Colonic mucosa (tissue), 4 donors: ENCODE data around the gene PIM3. TPM values are rescaled to one million over a fixed set of nuclear protein-coding genes. Genes with fewer than 3 reads are reported as not detected.
A peak's percentile ranks its signal among the peaks of the same experiment; 100 is the strongest.

Experiments
- DNase-seq: peaks from one replicate; pipeline ENCODE4 v3.0.0-alpha.2; 2020
- H3K27ac ChIP-seq: fragments of 200-600 bp; one replicate; pipeline ENCODE4 v1.8.0; 2021
- H3K27me3 ChIP-seq: fragments of 200-600 bp; one replicate; pipeline ENCODE4 v1.8.0; 2021
- H3K36me3 ChIP-seq: fragments of 200-600 bp; one replicate; pipeline ENCODE4 v1.8.0; 2021
- H3K4me1 ChIP-seq: fragments of 200-600 bp; one replicate; pipeline ENCODE4 v1.8.0; 2021; ENCODE audit warnings: mild to moderate bottlenecking
- H3K4me3 ChIP-seq: fragments of 200-600 bp; one replicate; pipeline ENCODE4 v1.8.0; 2021
- H3K9ac ChIP-seq, 2 donors: one replicate each; pipeline ENCODE4 v1.7.0; 2013; ENCODE audit warnings: control low read depth in 2 of 2, low read depth in 2 of 2, low read length in 2 of 2
- H3K9me3 ChIP-seq: fragments of 200-600 bp; one replicate; pipeline ENCODE4 v1.8.0; 2021
- intact Hi-C: fragments of 100-400 bp; cut with DNase I; formaldehyde crosslinking; loops from one replicate; pipeline ENCODE4 v1.14.1; 2022
- total RNA-seq, 2 donors: library from RNA; stranded (reverse); fragmentation: NEBNext Ultra II Directional in 1 of 2; extraction: Animal tissue kit (Norgen Biotek cat#: 25700) in 1 of 2; gene quantifications; one replicate each; pipeline ENCODE4 v1.2.1, GENCODE V29; 2021
- TF ChIP-seq, protein P1 (sequence below): fragments of 200-600 bp; IDR thresholded peaks from one replicate; pipeline ENCODE4 v1.8.0; 2022; ENCODE audit warnings: antibody characterized with exemption, mild to moderate bottlenecking
- donor health status: healthy.
- donor health status: DM: no; HTN: no; CAD: no.
- donor health status: DM: no; HTN: no; CAD: no.

PIM3 gene
- total RNA-seq, 2 donors from 2014 or later = 65.6 to 74.4 TPM

DNA sequence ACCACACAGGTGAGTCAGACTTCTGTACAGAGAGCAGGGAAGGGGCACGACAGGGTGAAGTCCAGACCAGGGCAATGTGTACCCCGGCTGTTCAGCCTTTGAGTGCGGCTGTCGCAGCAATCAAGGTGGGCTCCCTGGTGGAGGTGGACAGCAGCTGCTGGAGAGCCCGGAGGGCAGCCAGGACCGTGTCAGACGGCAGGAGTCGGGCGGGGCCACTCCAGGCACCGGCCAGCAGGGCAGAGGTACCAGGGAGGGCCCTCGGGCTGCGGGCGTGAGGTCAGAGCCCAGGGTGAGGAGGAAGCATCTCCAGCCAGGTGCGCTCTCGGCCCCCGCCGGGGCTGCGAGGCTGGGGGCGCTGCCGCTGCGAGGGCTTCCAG is 802 bp upstream of the PIM3 start:
- Histone ChIP-seq H3K36me3 (peaks cover 14% of the 10 kb centered on the region), H3K4me1 (peaks cover 18% of the 10 kb centered on the region), H3K27ac (peak overlapping the region; percentile 96), H3K4me3 (peak overlapping the region; percentile 62), H3K9ac (peak overlapping the region; percentile 94 to 95), H3K27me3 (no peaks in the 10 kb centered on the region), H3K9me3 (no peaks in the 10 kb centered on the region)
- intact Hi-C loops = no loop called here
- TF ChIP-seq, protein P1, sequence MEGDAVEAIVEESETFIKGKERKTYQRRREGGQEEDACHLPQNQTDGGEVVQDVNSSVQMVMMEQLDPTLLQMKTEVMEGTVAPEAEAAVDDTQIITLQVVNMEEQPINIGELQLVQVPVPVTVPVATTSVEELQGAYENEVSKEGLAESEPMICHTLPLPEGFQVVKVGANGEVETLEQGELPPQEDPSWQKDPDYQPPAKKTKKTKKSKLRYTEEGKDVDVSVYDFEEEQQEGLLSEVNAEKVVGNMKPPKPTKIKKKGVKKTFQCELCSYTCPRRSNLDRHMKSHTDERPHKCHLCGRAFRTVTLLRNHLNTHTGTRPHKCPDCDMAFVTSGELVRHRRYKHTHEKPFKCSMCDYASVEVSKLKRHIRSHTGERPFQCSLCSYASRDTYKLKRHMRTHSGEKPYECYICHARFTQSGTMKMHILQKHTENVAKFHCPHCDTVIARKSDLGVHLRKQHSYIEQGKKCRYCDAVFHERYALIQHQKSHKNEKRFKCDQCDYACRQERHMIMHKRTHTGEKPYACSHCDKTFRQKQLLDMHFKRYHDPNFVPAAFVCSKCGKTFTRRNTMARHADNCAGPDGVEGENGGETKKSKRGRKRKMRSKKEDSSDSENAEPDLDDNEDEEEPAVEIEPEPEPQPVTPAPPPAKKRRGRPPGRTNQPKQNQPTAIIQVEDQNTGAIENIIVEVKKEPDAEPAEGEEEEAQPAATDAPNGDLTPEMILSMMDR = no peak
- peak; percentile 68 for DNase-seq

DNA sequence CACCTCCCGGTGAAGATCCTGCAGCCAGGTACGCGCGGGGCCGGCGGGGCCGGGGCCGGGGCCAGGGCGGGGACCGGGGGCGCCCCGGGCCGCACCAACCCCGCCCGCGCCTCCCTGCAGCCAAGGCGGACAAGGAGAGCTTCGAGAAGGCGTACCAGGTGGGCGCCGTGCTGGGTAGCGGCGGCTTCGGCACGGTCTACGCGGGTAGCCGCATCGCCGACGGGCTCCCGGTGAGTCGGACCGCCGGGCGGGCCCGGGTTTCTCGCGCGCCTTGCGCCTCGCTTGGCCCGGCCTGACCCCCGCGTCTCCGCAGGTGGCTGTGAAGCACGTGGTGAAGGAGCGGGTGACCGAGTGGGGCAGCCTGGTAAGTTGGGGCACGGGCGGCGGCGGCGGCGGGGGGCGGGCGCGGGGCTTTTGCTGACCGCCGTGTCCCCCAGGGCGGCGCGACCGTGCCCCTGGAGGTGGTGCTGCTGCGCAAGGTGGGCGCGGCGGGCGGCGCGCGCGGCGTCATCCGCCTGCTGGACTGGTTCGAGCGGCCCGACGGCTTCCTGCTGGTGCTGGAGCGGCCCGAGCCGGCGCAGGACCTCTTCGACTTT is 531 bp downstream of the PIM3 start:
- intact Hi-C loops = no loop called here
- peak; percentile 59 for DNase-seq
- Histone ChIP-seq H3K9me3 (no peaks in the 10 kb centered on the region), H3K27ac (peak overlapping the region; percentile 96), H3K27me3 (no peaks in the 10 kb centered on the region), H3K36me3 (peaks cover 14% of the 10 kb centered on the region), H3K4me1 (peaks cover 18% of the 10 kb centered on the region), H3K9ac (peak overlapping the region; percentile 92 to 96), H3K4me3 (peak overlapping the region; percentile 99)
- TF ChIP-seq, protein P1 = no peak

DNA sequence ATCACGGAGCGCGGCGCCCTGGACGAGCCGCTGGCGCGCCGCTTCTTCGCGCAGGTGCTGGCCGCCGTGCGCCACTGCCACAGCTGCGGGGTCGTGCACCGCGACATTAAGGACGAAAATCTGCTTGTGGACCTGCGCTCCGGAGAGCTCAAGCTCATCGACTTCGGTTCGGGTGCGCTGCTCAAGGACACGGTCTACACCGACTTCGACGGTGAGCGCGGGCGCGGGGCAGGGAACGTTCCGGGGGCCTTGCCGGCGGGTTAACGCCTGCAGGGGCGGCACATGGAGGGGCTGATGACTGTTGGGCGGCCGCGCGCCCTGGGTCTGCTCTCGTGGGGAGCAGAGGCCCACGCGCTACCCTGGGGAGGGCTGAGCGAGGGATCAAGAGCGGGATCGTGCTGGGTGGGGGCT is 1.0 kb downstream of the PIM3 start:
- Histone ChIP-seq H3K4me3 (peak overlapping the region; percentile 99), H3K27me3 (no peaks in the 10 kb centered on the region), H3K9me3 (no peaks in the 10 kb centered on the region), H3K4me1 (peaks cover 23% of the 10 kb centered on the region), H3K36me3 (peaks cover 14% of the 10 kb centered on the region), H3K9ac (peak overlapping the region; percentile 92 to 96), H3K27ac (peak overlapping the region; percentile 96)
- peak; percentile 38 for DNase-seq
- intact Hi-C loops = no loop called here
- TF ChIP-seq, protein P1 = no peak

DNA sequence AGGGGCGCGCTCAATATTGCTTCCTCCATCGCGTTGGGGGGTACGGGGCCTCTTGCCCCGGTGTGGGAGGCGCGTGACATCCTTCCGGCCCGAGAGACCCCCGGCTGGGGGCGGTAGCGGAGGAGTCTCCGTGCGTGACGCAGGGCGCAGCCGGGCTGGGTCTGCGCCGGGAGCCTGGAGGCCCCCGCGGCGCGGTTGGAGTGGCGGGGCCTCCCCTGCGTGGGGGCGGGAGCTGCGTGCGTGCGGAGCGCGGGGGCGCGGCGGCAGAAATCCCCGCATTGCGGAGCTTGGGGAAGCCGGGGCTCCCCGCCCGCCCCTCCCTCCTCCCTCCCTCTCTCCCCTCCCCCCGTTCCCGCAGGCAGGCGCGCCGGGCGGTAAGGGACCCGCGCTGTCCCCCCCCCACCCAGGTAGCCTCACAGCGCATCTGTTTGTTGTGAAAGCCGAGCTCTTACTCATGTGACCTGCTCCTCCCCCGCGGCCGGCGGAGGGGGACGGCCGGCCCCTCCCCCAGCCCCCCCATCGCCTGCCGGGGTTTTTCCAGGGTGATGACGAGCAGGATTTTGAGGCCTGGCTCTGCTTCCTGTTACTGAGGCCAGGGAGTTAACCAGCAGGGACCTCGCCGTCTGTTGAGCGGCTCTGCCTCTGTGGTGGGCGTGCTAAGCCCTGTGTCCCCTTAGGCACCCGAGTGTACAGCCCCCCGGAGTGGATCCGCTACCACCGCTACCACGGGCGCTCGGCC is 1.6 kb downstream of the PIM3 start:
- intact Hi-C loops = no loop called here
- H3K4me1 ChIP-seq = peaks cover 26% of the 10 kb centered on the region

More for the DNA sequence above, 1.6 kb downstream of the PIM3 start:
- TF ChIP-seq, protein P1 = no peak
- no peaks in the 10 kb centered on the region for H3K27me3 ChIP-seq
- peak overlapping the region; percentile 92 to 96 for H3K9ac ChIP-seq
- H3K9me3 ChIP-seq = no peaks in the 10 kb centered on the region
- peaks cover 14% of the 10 kb centered on the region for H3K36me3 ChIP-seq
- peak overlapping the region; percentile 96 for H3K27ac ChIP-seq
- DNase-seq = peak; percentile 89
- peak overlapping the region; percentile 99 for H3K4me3 ChIP-seq
